Measurements from ENCODE around the gene IMMP1L. TPM values are rescaled to one million over a fixed set of nuclear protein-coding genes. Genes with fewer than 3 reads are reported as not detected.

IMMP1L gene
- total RNA-seq, 6 experiments from 2014 or later: 5.9 to 17.9 (median 10.6) TPM

GRCh38 chr11:31417816-31418215, 91.6 kb downstream of the IMMP1L start:
- Histone ChIP-seq H3K9me3 (no peaks in the 10 kb centered on the region), H3K36me3 (no peaks in the 10 kb centered on the region), H3K27ac (no peak overlapping the region), H3K27me3 (no peaks in the 10 kb centered on the region), H3K4me1 (no peaks in the 10 kb centered on the region), H3K4me3 (no peak overlapping the region)
- DNase-seq (no peak), ATAC-seq (no peak)
- intact Hi-C loops (cut with DNase I): no loop called here
- no peak for TF ChIP-seq POLR2A (IDR thresholded peaks at IDR 0.05)
- TF ChIP-seq, protein P1, sequence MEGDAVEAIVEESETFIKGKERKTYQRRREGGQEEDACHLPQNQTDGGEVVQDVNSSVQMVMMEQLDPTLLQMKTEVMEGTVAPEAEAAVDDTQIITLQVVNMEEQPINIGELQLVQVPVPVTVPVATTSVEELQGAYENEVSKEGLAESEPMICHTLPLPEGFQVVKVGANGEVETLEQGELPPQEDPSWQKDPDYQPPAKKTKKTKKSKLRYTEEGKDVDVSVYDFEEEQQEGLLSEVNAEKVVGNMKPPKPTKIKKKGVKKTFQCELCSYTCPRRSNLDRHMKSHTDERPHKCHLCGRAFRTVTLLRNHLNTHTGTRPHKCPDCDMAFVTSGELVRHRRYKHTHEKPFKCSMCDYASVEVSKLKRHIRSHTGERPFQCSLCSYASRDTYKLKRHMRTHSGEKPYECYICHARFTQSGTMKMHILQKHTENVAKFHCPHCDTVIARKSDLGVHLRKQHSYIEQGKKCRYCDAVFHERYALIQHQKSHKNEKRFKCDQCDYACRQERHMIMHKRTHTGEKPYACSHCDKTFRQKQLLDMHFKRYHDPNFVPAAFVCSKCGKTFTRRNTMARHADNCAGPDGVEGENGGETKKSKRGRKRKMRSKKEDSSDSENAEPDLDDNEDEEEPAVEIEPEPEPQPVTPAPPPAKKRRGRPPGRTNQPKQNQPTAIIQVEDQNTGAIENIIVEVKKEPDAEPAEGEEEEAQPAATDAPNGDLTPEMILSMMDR (IDR thresholded peaks at IDR 0.05): no peak
- WGBS (ENCODE audit: insufficient coverage, low coverage, low lambda C conversion rate, missing lambda C conversion rate): 91% methylated on average over 2 of the region's 2 CpGs

DNA sequence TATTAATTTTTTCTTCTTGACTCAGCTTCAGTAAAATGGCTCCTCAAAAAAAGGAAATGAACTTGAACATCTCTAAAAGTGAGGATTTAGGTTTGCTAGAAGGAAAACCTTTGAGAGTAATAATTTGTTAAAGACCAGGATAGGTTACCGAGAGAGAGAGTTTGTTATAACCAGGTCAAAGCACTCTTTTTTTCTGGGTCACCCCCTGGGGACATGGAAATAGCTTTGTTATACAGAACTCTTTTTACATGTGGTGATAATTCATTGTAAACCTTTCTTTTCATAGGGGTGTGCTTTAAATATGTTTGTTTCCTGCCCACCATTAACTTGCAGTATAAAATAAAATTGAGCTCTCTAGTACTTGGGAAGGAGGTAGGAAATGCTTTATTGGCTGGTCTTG, 92.1 kb downstream of the IMMP1L start:
- Histone ChIP-seq H3K36me3 (no peaks in the 10 kb centered on the region), H3K27ac (no peak overlapping the region), H3K27me3 (no peaks in the 10 kb centered on the region), H3K9me3 (no peaks in the 10 kb centered on the region), H3K4me1 (no peaks in the 10 kb centered on the region), H3K4me3 (no peak overlapping the region)
- 100% methylated on average over 1 of the region's 1 CpG for WGBS (ENCODE audit: insufficient coverage, low coverage, low lambda C conversion rate, missing lambda C conversion rate)
- ATAC-seq (no peak), DNase-seq (no peak)
- intact Hi-C loops (cut with DNase I): no loop called here
- TF ChIP-seq, protein P1 (IDR thresholded peaks at IDR 0.05): no peak
- no peak for TF ChIP-seq POLR2A (IDR thresholded peaks at IDR 0.05)

DNA sequence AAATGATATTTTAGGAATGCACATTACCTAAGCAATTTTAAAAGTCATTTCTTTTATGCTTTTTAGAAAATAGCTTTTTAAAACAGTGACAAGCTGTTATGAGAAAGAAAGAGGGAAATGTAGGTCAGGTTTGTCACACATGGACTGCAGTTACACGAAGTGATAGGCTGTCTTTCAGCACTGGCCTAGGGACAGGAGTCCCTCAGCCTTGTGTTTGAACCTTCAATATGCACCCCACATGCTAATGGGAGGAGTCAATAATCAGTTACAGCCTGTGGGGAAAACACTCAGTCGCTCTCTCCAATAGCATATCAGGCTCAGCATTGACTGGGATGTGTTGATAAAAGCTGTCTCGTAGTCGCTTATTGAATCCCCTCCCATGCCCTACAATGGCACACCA, 94.0 kb downstream of the IMMP1L start:
- Histone ChIP-seq H3K27me3 (no peaks in the 10 kb centered on the region), H3K27ac (no peak overlapping the region), H3K36me3 (no peaks in the 10 kb centered on the region), H3K9me3 (no peaks in the 10 kb centered on the region), H3K4me1 (no peaks in the 10 kb centered on the region), H3K4me3 (no peak overlapping the region)
- ATAC-seq (no peak), DNase-seq (no peak)
- intact Hi-C loops (cut with DNase I): no loop called here
- TF ChIP-seq, protein P1 (IDR thresholded peaks at IDR 0.05): no peak
- TF ChIP-seq POLR2A (IDR thresholded peaks at IDR 0.05): no peak
- WGBS (ENCODE audit: insufficient coverage, low coverage, low lambda C conversion rate, missing lambda C conversion rate): 83% methylated on average over 3 of the region's 4 CpGs

GRCh38 chr11:31414338-31414737, 95.1 kb downstream of the IMMP1L start:
- 79% methylated on average over 3 of the region's 3 CpGs for WGBS (ENCODE audit: insufficient coverage, low coverage, low lambda C conversion rate, missing lambda C conversion rate)
- Histone ChIP-seq H3K9me3 (no peaks in the 10 kb centered on the region), H3K4me3 (no peak overlapping the region), H3K4me1 (no peaks in the 10 kb centered on the region), H3K27ac (no peak overlapping the region), H3K36me3 (no peaks in the 10 kb centered on the region), H3K27me3 (no peaks in the 10 kb centered on the region)
- ATAC-seq (no peak), DNase-seq (no peak)
- TF ChIP-seq, protein P1 (IDR thresholded peaks at IDR 0.05): no peak
- TF ChIP-seq POLR2A (IDR thresholded peaks at IDR 0.05): no peak
- intact Hi-C loops (cut with DNase I): no loop called here

DNA sequence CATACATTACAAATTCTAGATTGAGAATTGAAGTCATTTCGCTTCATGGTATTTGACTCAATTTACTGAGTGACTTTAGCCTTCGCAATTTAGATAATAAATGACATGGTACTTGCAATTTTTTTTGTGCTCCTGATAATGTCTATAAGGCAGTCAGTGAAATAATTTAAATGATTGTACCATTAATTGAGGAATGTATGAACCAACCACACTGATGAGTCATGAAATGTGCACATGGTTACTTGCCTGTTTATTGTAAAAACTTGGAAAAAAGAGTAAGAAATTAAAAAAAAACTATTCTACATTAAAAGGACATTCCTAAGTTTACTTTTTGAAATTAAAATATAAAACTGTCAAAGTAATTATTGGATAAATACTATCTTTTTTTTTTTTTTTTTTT, 96.5 kb downstream of the IMMP1L start:
- WGBS (ENCODE audit: insufficient coverage, low coverage, low lambda C conversion rate, missing lambda C conversion rate): 97% methylated on average over 2 of the region's 2 CpGs
- Histone ChIP-seq H3K27ac (no peak overlapping the region), H3K4me3 (no peak overlapping the region), H3K36me3 (no peaks in the 10 kb centered on the region), H3K9me3 (no peaks in the 10 kb centered on the region), H3K27me3 (no peaks in the 10 kb centered on the region), H3K4me1 (no peaks in the 10 kb centered on the region)
- no peak for ATAC-seq
- TF ChIP-seq, protein P1 (IDR thresholded peaks at IDR 0.05): no peak
- no peak for TF ChIP-seq POLR2A (IDR thresholded peaks at IDR 0.05)
- DNase-seq: no peak
- intact Hi-C loops (cut with DNase I): no loop called here
